Measurements from ENCODE around the gene MANSC4.

GRCh38 chr12:27732281-27732680 lies 47.8 kb downstream of the MANSC4 start:
- TF ChIP-seq CTCF (IDR thresholded peaks at IDR 0.05): peak in 1 of 4 experiments; percentile 11
- TF ChIP-seq EP300 (IDR thresholded peaks at IDR 0.05): no peak
- no peak for TF ChIP-seq POLR2A (IDR thresholded peaks at IDR 0.05)
